Fibroblast of the aortic adventitia (primary cell): ENCODE measurements around the gene CES4A. TPM values are rescaled to one million over a fixed set of nuclear protein-coding genes. Genes with fewer than 3 reads are reported as not detected.

Experiments used
- DNase-seq: peaks from one replicate; pipeline ENCODE4 v3.0.0-alpha.2; 2010; ENCODE audit warnings: low read depth
- H3K4me3 ChIP-seq: 2 replicates; pipeline ENCODE4 v1.5.1; 2011; ENCODE audit warnings: low read depth, mild to moderate bottlenecking, control low read depth, low read length, moderate library complexity
- total RNA-seq: library from RNA; depleted of rRNA; stranded (reverse); fragments of >200 nt; gene quantifications from 2 replicates; pipeline ENCODE4 v1.2.3, GENCODE V29; 2012; ENCODE audit warnings: low replicate concordance
- TF ChIP-seq, protein P1 (sequence below): IDR thresholded peaks from 2 replicates; pipeline ENCODE4 v1.5.1; 2011; ENCODE audit warnings: mild to moderate bottlenecking, low read length, control low read depth, inconsistent platforms; ENCODE audit not compliant: insufficient read depth

The CES4A gene
- total RNA-seq, 1 donor, result 2.2 TPM

DNA sequence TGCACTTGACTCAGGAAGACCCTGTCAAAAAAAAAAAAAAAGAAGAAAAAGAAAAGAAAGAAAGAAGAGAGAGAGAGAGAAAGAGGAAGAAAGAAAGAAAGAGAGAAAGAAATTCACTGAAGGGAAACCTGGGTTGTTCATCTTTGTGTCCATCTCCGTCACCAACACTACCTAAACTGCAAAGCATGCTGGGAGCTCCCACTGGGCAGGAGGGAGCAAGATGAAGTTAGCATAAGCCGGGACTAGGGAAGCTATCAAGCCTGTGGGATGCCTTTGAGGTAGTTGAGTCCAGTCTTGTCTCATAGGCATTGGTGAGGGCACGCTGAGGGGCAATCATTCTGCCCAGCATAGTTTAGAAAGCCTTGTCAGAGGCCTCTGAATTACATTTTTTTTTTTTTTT, 32.9 kb downstream of the CES4A start:
- TF ChIP-seq, protein P1, sequence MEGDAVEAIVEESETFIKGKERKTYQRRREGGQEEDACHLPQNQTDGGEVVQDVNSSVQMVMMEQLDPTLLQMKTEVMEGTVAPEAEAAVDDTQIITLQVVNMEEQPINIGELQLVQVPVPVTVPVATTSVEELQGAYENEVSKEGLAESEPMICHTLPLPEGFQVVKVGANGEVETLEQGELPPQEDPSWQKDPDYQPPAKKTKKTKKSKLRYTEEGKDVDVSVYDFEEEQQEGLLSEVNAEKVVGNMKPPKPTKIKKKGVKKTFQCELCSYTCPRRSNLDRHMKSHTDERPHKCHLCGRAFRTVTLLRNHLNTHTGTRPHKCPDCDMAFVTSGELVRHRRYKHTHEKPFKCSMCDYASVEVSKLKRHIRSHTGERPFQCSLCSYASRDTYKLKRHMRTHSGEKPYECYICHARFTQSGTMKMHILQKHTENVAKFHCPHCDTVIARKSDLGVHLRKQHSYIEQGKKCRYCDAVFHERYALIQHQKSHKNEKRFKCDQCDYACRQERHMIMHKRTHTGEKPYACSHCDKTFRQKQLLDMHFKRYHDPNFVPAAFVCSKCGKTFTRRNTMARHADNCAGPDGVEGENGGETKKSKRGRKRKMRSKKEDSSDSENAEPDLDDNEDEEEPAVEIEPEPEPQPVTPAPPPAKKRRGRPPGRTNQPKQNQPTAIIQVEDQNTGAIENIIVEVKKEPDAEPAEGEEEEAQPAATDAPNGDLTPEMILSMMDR, result no peak
- no peak overlapping the region for H3K4me3 ChIP-seq
- DNase-seq, result no peak

- DNase-seq, result peak; percentile 69
- TF ChIP-seq, protein P1, result no peak
- no peak overlapping the region for H3K4me3 ChIP-seq
These were observed 34.3 kb downstream of the CES4A start for GRCh38 chr16:67022531-67023214.

DNA sequence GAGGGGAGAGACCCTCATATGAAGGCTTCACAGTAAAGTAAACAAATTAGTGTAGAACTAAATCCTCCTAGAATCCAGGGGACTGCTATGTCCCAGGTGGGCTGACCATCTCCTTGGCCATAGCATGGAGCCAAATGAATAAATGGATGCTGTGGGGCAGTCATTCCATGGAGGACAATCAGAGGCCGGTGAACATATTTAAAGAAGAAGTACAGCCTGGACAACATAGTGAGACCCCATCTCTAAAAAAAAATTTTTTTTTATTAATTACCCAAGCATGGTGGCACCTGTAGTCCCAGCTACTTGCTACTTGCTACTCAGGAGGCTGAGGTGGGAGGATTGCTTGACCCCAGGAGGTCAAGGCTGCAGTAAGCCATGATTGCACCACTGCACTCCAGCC, 35.3 kb downstream of the CES4A start:
- TF ChIP-seq, protein P1, result no peak
- H3K4me3 ChIP-seq, result no peak overlapping the region
- DNase-seq, result no peak

GRCh38 chr16:67024384-67025209, 36.2 kb downstream of the CES4A start:
- TF ChIP-seq, protein P1, result no peak
- no peak for DNase-seq
- H3K4me3 ChIP-seq, result no peak overlapping the region

GRCh38 chr16:67025210-67025550, 36.8 kb downstream of the CES4A start:
- no peak for DNase-seq
- TF ChIP-seq, protein P1, result no peak
- H3K4me3 ChIP-seq, result no peak overlapping the region

DNA sequence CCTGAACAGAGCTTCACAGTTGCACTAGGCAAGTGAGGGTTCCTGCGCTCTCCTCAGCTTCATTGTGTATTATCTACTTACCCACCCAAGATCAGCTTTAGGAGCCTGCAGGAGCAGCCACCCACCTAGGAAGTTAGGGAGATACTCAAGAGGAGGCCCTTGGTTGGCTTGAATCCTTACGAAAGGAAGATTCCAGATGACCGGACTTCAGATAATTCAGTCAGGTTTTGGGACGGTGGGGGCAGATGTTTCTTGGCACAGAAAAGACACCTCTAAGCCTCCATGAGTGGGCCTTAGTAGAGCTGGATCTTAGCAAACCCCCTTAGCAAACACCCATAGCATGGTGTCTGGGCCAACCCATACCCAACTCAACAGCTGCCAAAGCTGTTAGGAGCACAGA, 38.2 kb downstream of the CES4A start:
- DNase-seq, result no peak
- H3K4me3 ChIP-seq, result no peak overlapping the region
- TF ChIP-seq, protein P1, result no peak
